ENCODE measurements around the gene U2AF2.
A peak's percentile ranks its signal among the peaks of the same experiment; 100 is the strongest.

U2AF2 gene

DNA sequence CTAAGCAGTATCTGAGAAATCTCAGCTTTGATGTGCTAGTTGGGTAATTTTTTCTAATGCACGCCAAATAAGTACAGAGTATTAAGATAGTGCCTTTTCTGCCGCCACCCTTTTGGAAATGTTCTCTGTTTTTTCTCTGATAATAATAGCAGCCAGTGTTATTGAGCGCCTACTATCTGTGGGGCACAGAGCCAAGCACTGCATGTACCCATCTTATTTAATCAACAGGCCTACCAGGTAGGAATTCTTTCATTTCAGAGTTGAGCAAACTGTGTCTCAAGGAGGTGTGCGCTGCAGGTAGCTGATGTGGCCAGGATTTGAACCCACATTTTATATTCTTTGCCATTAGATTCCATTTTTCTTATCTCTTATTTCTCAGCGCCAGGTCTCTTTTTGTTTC, 21.5 kb downstream of the U2AF2 start:
- peaks cover 48 to 96% (median 83%) of the 10 kb centered on the region in 11 experiments for H4K20me1 ChIP-seq
- H3K4me3 ChIP-seq: peak overlapping the region; percentile 79 to 98 (median 92)
- peak overlapping the region; percentile 93 to 98 (median 97) for H3K9ac ChIP-seq
- H3K36me3 ChIP-seq: peaks cover 46 to 71% (median 60%) of the 10 kb centered on the region in 11 experiments
- H3K9me3 ChIP-seq (replicated peaks in 1 of 11): no peaks in the 10 kb centered on the region
- no peak for TF ChIP-seq Cebpa-rat (IDR thresholded peaks at IDR 0.05)
- peak overlapping the region; percentile 92 to 98 (median 95) for H3K27ac ChIP-seq
- H3K27me3 ChIP-seq: no peaks in the 10 kb centered on the region
- H3K4me2 ChIP-seq: peak overlapping the region; percentile 87 to 98 (median 93)
- peaks cover 58 to 87% (median 82%) of the 10 kb centered on the region in 10 experiments for H3K4me1 ChIP-seq

- Histone ChIP-seq H3K27ac (peak overlapping the region; percentile 92 to 98 (median 95)), H3K9me3 (replicated peaks in 1 of 11) (no peaks in the 10 kb centered on the region), H3K4me2 (peak overlapping the region; percentile 87 to 98 (median 93)), H3K9ac (peak overlapping the region; percentile 93 to 98 (median 97)), H3K27me3 (no peaks in the 10 kb centered on the region), H3K4me3 (peak overlapping the region; percentile 79 to 98 (median 92)), H3K36me3 (peaks cover 52 to 71% (median 60%) of the 10 kb centered on the region in 11 experiments), H4K20me1 (peaks cover 48 to 96% (median 83%) of the 10 kb centered on the region in 11 experiments), H3K4me1 (peaks cover 63 to 83% (median 76%) of the 10 kb centered on the region in 10 experiments)
- TF ChIP-seq Cebpa-rat (IDR thresholded peaks at IDR 0.05): no peak
Measured at GRCh38 chr19:55676889-55677505, 22.2 kb downstream of the U2AF2 start.

- Histone ChIP-seq H3K36me3 (peaks cover 54 to 71% (median 60%) of the 10 kb centered on the region in 11 experiments), H3K4me3 (peak overlapping the region; percentile 79 to 98 (median 92)), H3K27ac (peak overlapping the region; percentile 92 to 98 (median 95)), H3K9me3 (replicated peaks in 1 of 11) (no peaks in the 10 kb centered on the region), H3K4me2 (peak overlapping the region; percentile 87 to 98 (median 93)), H3K4me1 (peaks cover 62 to 77% (median 70%) of the 10 kb centered on the region in 10 experiments), H3K9ac (peak overlapping the region; percentile 93 to 98 (median 97)), H4K20me1 (peaks cover 48 to 96% (median 83%) of the 10 kb centered on the region in 11 experiments), H3K27me3 (no peaks in the 10 kb centered on the region)
- no peak for TF ChIP-seq Cebpa-rat (IDR thresholded peaks at IDR 0.05)
Measured at GRCh38 chr19:55677572-55678028, 22.8 kb downstream of the U2AF2 start.

DNA sequence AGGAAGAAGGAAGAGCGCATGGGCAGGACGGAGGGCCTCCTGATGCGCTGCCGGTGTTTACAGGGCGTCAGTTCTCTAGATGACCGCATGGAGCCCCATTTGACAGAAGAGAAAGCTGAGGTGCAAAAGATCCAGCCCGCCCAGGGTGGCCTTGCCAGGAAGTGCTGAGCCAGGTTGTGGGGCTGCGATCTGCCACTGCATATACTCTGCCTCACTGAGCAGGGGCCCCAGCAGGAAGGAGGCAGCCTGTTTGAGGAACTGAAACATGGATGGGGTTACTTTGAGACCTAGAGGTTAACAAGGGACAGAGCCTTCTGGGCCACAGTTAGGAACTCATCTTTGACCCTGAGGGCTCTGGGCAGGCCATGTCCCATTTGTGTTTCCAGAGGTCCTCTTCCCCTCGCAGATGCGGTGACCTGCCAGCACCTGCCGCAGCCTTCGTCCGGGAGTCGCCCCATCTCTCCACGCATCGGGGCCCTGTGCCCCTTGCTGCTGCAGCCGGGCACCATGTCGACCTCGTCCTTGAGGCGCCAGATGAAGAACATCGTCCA, 23.4 kb downstream of the U2AF2 start:
- H3K4me1 ChIP-seq: peaks cover 56 to 71% (median 65%) of the 10 kb centered on the region in 10 experiments
- H3K27ac ChIP-seq: peak overlapping the region; percentile 92 to 98 (median 95)
- peak overlapping the region; percentile 79 to 98 (median 92); a peak in 19 of 20 replicates for H3K4me3 ChIP-seq
- peak overlapping the region; percentile 87 to 98 (median 93) for H3K4me2 ChIP-seq
- no peak for TF ChIP-seq Cebpa-rat (IDR thresholded peaks at IDR 0.05)
- peak overlapping the region; percentile 93 to 98 (median 97) for H3K9ac ChIP-seq
- H3K9me3 ChIP-seq (replicated peaks in 1 of 11): no peaks in the 10 kb centered on the region
- H3K27me3 ChIP-seq: no peaks in the 10 kb centered on the region
- H3K36me3 ChIP-seq: peaks cover 55 to 71% (median 60%) of the 10 kb centered on the region in 11 experiments
- peaks cover 48 to 96% (median 83%) of the 10 kb centered on the region in 11 experiments for H4K20me1 ChIP-seq

DNA sequence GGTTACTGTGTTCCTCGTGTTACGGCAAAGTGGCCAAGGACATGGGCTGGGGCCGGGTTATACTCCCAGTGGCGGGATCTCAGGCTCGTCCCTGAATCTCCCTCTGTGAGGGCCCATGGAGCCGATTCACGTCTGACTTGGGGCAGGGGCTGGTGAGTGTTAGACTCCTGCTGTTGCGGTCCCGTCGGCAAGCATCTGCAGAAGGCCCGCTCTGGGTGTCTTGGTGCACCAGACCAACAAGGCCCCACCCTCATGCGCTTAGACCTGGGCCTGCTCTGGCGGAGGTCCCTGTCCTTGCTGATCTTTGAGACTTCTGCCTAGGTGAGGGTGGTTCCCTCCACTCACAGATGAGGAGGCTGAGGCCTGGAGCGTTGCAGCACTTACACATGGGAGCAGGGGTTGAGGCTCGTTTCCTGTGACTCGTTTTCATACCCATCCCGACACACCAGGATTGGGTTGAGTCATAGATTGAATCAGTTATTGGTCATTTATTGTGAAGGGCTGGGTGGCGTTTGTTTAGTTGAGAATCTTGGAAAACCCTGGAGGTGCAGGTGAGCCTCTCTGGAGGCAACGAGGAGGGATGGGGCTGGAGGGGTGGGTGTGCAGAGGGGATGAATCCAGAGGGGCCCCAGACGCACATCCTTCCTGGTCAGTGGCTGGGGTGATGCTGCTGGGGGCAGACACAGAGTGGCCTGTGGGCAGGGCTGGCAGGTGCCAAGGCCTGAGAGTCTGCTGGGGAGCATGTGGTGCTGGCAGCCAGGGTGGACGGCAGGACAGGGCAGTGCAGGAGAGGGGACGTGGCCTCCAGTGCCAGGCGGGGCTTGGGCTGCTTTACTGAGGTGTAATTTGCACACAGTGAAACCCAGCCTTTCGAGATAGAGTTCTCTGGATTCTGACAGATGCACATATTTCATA, 24.8 kb downstream of the U2AF2 start:
- Histone ChIP-seq H3K36me3 (peaks cover 62 to 74% (median 64%) of the 10 kb centered on the region in 11 experiments), H3K27ac (peak overlapping the region; percentile 92 to 98 (median 95); a peak in 21 of 22 replicates), H3K4me3 (peak overlapping the region in 5 of 10 experiments; percentile 5 to 98 (median 49); a peak in 5 of 20 replicates), H3K4me1 (peaks cover 47 to 61% (median 58%) of the 10 kb centered on the region in 10 experiments), H3K9me3 (replicated peaks in 1 of 11) (no peaks in the 10 kb centered on the region), H4K20me1 (peaks cover 54 to 98% (median 86%) of the 10 kb centered on the region in 11 experiments), H3K27me3 (no peaks in the 10 kb centered on the region), H3K9ac (peak overlapping the region; percentile 45 to 98 (median 65); a peak in 16 of 22 replicates), H3K4me2 (peak overlapping the region; percentile 87 to 98 (median 93))
- no peak for TF ChIP-seq Cebpa-rat (IDR thresholded peaks at IDR 0.05)

- H3K4me3 ChIP-seq: no peak overlapping the region
- H3K4me2 ChIP-seq: peak overlapping the region in 6 of 11 experiments; percentile 2 to 98 (median 94); a peak in 10 of 22 replicates
- peaks cover 71 to 81% (median 72%) of the 10 kb centered on the region in 11 experiments for H3K36me3 ChIP-seq
- H3K4me1 ChIP-seq: peaks cover 46 to 61% (median 57%) of the 10 kb centered on the region in 10 experiments
- H4K20me1 ChIP-seq: peaks cover 63 to 100% (median 94%) of the 10 kb centered on the region in 11 experiments
- no peaks in the 10 kb centered on the region for H3K27me3 ChIP-seq
- H3K9ac ChIP-seq: peak overlapping the region in 6 of 11 experiments; percentile 25 to 98 (median 63); a peak in 7 of 22 replicates
- H3K27ac ChIP-seq: peak overlapping the region in 8 of 11 experiments; percentile 94 to 98 (median 96); a peak in 13 of 22 replicates
- TF ChIP-seq Cebpa-rat (IDR thresholded peaks at IDR 0.05): no peak
- H3K9me3 ChIP-seq (replicated peaks in 1 of 11): no peaks in the 10 kb centered on the region
Measured at GRCh38 chr19:55680339-55681130, 25.7 kb downstream of the U2AF2 start.

GRCh38 chr19:55681131-55682092, 26.6 kb downstream of the U2AF2 start:
- no peak overlapping the region for H3K4me3 ChIP-seq
- peak overlapping the region in 4 of 11 experiments; percentile 92 to 98 (median 97); a peak in 5 of 22 replicates for H3K4me2 ChIP-seq
- no peaks in the 10 kb centered on the region for H3K9me3 ChIP-seq (replicated peaks in 1 of 11)
- peak overlapping the region in 7 of 11 experiments; percentile 6 to 97 (median 94); a peak in 5 of 22 replicates for H3K27ac ChIP-seq
- H4K20me1 ChIP-seq: peaks cover 72 to 100% (median 99%) of the 10 kb centered on the region in 11 experiments
- peaks cover 80 to 89% (median 81%) of the 10 kb centered on the region in 11 experiments for H3K36me3 ChIP-seq
- TF ChIP-seq Cebpa-rat (IDR thresholded peaks at IDR 0.05): no peak
- peak overlapping the region in 5 of 11 experiments; percentile 20 to 98 (median 31); a peak in 5 of 22 replicates for H3K9ac ChIP-seq
- no peaks in the 10 kb centered on the region for H3K27me3 ChIP-seq
- peaks cover 39 to 68% (median 52%) of the 10 kb centered on the region in 10 experiments for H3K4me1 ChIP-seq

Measured in BLaER1 treated with 17β-estradiol and CSF1 and Interleukin-3, amounts not matched to agents 10 nM and 100 nM (cell line).